PC-3 (cell line): ENCODE data around the gene DENND1B. TPM values are rescaled to one million over a fixed set of nuclear protein-coding genes. Genes with fewer than 3 reads are reported as not detected.

ENCODE experiments used
- ATAC-seq: fragments of 200-7000 bp; cut with Tn5 transposase; 2 replicates; pipeline ENCODE4 v1.9.1; 2020; ENCODE audit warnings: mild to moderate bottlenecking, moderate library complexity
- BruUV-seq: library from RNA; stranded (reverse); fragments of 400-500 nt; replicated peaks from 2 replicates; lab custom pipeline; 2021; lab: Mats Ljungman, UMichigan
- CTCF ChIA-PET: fragments of 300-600 bp; sonication (Branson Sonifier 250); formaldehyde crosslinking; loops from one replicate; lab custom pipeline; 2022; ENCODE audit warnings: antibody characterized with exemption; lab: Charles Lee
- POLR2A ChIA-PET: fragments of 300-600 bp; sonication (Branson Sonifier 250); formaldehyde crosslinking; loops from one replicate; lab custom pipeline; 2022; ENCODE audit warnings: antibody characterized with exemption; ENCODE audit not compliant: unreplicated experiment; lab: Charles Lee
- DNase-seq: peaks from one replicate; pipeline ENCODE4 v3.0.0-alpha.2; 2015
- H2AFZ ChIP-seq: fragments of 300-600 bp; sonication (generic); 2 replicates; pipeline ENCODE4 v1.6.0; 2016; ENCODE audit warnings: antibody characterized with exemption, low read length
- H3F3A ChIP-seq: fragments of 300-600 bp; sonication (generic); one replicate; pipeline ENCODE4 v1.6.0; 2017; ENCODE audit warnings: antibody characterized with exemption, low read length, control low read depth, mild to moderate bottlenecking; ENCODE audit not compliant: unreplicated experiment
- H3K27ac ChIP-seq: fragments of 300-600 bp; sonication (generic); 2 replicates; pipeline ENCODE4 v1.5.1; 2016; ENCODE audit warnings: mild to moderate bottlenecking, low read length
- H3K27me3 ChIP-seq: fragments of 300-600 bp; sonication (generic); 2 replicates; pipeline ENCODE4 v1.6.1; 2016; ENCODE audit warnings: low read length, mixed read lengths
- H3K36me3 ChIP-seq: fragments of 300-600 bp; sonication (generic); 2 replicates; pipeline ENCODE4 v1.6.1; 2016; ENCODE audit warnings: low read depth, mixed run types, low read length, mixed read lengths
- H3K4me1 ChIP-seq: fragments of 300-600 bp; sonication (generic); 2 replicates; pipeline ENCODE4 v1.5.1; 2016; ENCODE audit warnings: low read length; ENCODE audit not compliant: insufficient read depth
- H3K4me2 ChIP-seq: fragments of 300-600 bp; sonication (generic); 2 replicates; pipeline ENCODE4 v1.6.0; 2016; ENCODE audit warnings: low read length
- H3K4me3 ChIP-seq: fragments of 300-600 bp; sonication (generic); 2 replicates; pipeline ENCODE4 v1.5.1; 2016; ENCODE audit warnings: mild to moderate bottlenecking, low read length, mixed read lengths
- H3K79me2 ChIP-seq: fragments of 300-600 bp; sonication (generic); 2 replicates; pipeline ENCODE4 v1.6.1; 2017; ENCODE audit warnings: low read length, mixed read lengths
- H3K9ac ChIP-seq: fragments of 300-600 bp; sonication (generic); 2 replicates; pipeline ENCODE4 v1.6.0; 2016; ENCODE audit warnings: mild to moderate bottlenecking, low read length
- H3K9me2 ChIP-seq: fragments of 300-600 bp; sonication (generic); replicated peaks from 2 replicates; pipeline ENCODE4 v1.6.1; 2016; ENCODE audit warnings: mixed run types, low read length, mixed read lengths
- H3K9me3 ChIP-seq: fragments of 300-600 bp; sonication (generic); 2 replicates; pipeline ENCODE4 v1.6.1; 2016; ENCODE audit warnings: low read length, mixed read lengths
- H4K20me1 ChIP-seq: fragments of 300-600 bp; sonication (generic); 2 replicates; pipeline ENCODE4 v1.6.1; 2016; ENCODE audit warnings: low read length, mixed read lengths
- CTCF ChIP-seq: fragments of 300-600 bp; sonication (generic); conservative IDR thresholded peaks from 2 replicates; pipeline ENCODE4 v1.5.1; 2017; ENCODE audit warnings: antibody characterized with exemption, low read depth, mild to moderate bottlenecking, low read length
- EZH2 ChIP-seq: fragments of 300-600 bp; sonication (generic); IDR thresholded peaks from one replicate; pipeline ENCODE4 v1.6.1; 2017; ENCODE audit warnings: antibody characterized with exemption, mild to moderate bottlenecking, low read length; ENCODE audit not compliant: unreplicated experiment
- EZH2phosphoT487 ChIP-seq: fragments of 300-600 bp; sonication (generic); IDR thresholded peaks from 2 replicates; pipeline ENCODE4 v1.6.1; 2018; ENCODE audit warnings: mild to moderate bottlenecking, antibody characterized with exemption, low read length, borderline replicate concordance
- intact Hi-C: fragments of 100-400 bp; cut with micrococcal nuclease; formaldehyde crosslinking; loops from 2 replicates; pipeline ENCODE4 v1.9.0; 2023
- total RNA-seq: library from RNA; depleted of rRNA; stranded (reverse); fragments of >200 nt; gene quantifications from 2 replicates; pipeline ENCODE4 v1.2.3, GENCODE V29; 2014

Gene DENND1B
- total RNA-seq, 1 experiment from 2014 or later: 7.4 TPM

GRCh38 chr1:197690074-197690473 lies 85.2 kb downstream of the DENND1B start:
- H3K36me3 ChIP-seq: peaks cover 6% of the 10 kb centered on the region; the same call in 1 of the 2 replicates
- no peak overlapping the region for H3K27ac ChIP-seq
- ChIA-PET POLR2A (no interaction called here), CTCF (no interaction called here)
- no peaks in the 10 kb centered on the region for H3K27me3 ChIP-seq
- BruUV-seq: no TSS peak
- TF ChIP-seq EZH2: no peak
- TF ChIP-seq CTCF: no peak
- TF ChIP-seq EZH2phosphoT487: no peak
- no peaks in the 10 kb centered on the region for H4K20me1 ChIP-seq
- H3K4me1 ChIP-seq: no peaks in the 10 kb centered on the region
- no peaks in the 10 kb centered on the region for H3K79me2 ChIP-seq
- no peak overlapping the region for H3K4me3 ChIP-seq
- intact Hi-C loops: no loop called here
- no peak overlapping the region for H2AFZ ChIP-seq
- no peak overlapping the region for H3K4me2 ChIP-seq
- H3K9ac ChIP-seq: no peak overlapping the region
- DNase-seq (no peak), ATAC-seq (no peak)
- H3K9me2 ChIP-seq: no peaks in the 10 kb centered on the region
- H3F3A ChIP-seq: no peaks in the 10 kb centered on the region
- no peaks in the 10 kb centered on the region for H3K9me3 ChIP-seq

- intact Hi-C loops: no loop called here
- H3K9me3 ChIP-seq: no peaks in the 10 kb centered on the region
- CTCF ChIA-PET: no interaction called here
Measured at GRCh38 chr1:197688233-197688632, 87.0 kb downstream of the DENND1B start.

More at GRCh38 chr1:197688233-197688632, 87.0 kb downstream of the DENND1B start:
- no peak overlapping the region for H3K4me3 ChIP-seq
- no peak overlapping the region for H3K27ac ChIP-seq
- BruUV-seq: no TSS peak
- H3K4me2 ChIP-seq: no peak overlapping the region
- H3K4me1 ChIP-seq: no peaks in the 10 kb centered on the region
- H3F3A ChIP-seq: no peaks in the 10 kb centered on the region
- H3K9me2 ChIP-seq: no peaks in the 10 kb centered on the region
- ATAC-seq (no peak), DNase-seq (no peak)
- no peaks in the 10 kb centered on the region for H3K79me2 ChIP-seq
- no peaks in the 10 kb centered on the region for H4K20me1 ChIP-seq
- POLR2A ChIA-PET: no interaction called here
- no peak overlapping the region for H2AFZ ChIP-seq
- TF ChIP-seq EZH2phosphoT487 (no peak), CTCF (no peak), EZH2 (no peak)
- peaks cover 6% of the 10 kb centered on the region; the same call in 1 of the 2 replicates for H3K36me3 ChIP-seq
- H3K9ac ChIP-seq: no peak overlapping the region
- no peaks in the 10 kb centered on the region for H3K27me3 ChIP-seq
